GM19193 (cell line): Measurements from ENCODE around the gene PSMB7.

Source experiments
- POLR2A ChIP-seq: IDR thresholded peaks from 4 replicates; pipeline ENCODE4 v1.6.1; 2011; ENCODE audit not compliant: insufficient read depth, insufficient read length; ENCODE audit errors: extremely low read depth

Gene PSMB7

DNA sequence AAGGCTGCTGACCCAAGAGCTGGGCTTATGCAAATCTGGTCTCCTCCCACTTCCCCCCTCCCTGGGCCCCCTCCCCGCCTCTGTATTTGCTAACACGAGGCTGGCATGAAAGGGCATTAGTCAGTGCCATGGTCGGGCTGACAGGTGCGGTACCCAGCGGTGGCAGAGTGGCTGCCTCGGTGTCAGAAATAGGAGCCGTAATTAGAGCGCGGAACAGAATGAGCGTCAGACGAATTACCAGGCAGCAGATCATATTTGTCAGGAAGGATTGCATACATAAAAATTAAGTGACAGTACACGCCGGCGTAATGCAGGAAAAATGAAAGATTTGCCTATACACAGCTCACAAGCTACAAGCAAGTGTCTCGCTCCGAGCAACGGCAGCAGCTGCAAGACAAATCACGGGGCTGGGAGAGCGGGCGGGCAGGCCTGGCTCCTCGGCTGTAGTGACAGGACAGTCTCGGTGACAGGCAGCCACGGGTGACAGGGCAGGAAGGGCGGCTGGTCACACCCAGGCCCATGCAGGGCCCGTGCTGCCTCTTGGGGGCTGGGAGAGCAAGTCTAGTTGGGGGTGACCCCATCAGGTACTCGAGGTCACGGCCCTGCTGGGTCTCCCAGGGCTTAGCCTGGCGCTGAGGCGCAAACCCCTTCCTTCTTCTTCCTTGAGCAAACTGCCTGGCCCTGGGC lies 85.1 kb downstream of the PSMB7 start:
- peak; percentile 8 for TF ChIP-seq POLR2A

DNA sequence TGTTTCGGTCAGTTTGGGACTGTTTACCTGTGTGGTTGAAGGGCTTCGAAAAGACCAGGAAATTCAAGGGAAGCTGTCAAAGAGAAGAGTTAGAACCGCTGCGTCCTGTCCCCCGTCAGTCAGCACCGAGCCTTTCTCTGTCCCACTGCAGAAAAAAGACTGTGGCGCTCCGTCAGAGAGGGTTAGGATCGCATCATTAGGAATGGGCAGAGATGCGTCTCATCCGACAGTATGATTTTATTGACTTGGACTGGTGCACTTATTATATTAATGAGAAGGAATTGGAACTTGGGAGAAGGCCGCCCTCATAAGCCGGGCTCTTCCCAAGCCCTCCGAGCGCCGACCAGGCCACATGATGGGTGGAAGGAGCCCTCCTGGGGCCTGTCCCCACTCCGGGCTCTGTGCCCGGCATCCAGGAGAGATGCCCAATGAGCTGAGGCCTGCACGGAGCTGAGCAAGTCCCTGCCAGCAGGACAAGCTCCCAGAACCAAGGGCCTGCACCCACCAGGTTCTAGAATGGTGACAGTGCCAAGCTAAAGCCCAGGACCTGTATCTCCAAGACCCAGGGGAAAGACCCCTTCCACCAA lies 85.9 kb downstream of the PSMB7 start:
- TF ChIP-seq POLR2A, result no peak

DNA sequence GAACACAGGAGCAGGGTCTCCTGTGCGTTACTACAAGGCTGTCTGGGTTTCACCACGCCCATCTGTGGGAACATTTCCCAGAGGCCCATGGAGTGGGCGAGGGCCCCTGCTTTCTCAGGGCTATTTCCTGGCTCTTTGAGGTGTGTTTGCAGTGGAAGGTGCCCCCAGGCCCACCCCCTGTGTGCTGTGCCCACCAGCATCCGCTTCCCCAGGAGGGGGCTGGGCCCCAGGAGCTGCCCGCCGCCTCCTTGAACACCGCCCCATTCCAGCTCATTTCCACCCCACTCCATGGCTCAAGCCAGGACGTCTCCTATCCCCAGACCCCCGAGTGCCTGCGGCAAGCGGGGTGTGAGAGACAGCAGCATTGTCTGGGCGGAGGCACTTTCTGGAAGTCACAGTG lies 87.0 kb downstream of the PSMB7 start:
- TF ChIP-seq POLR2A, result peak; percentile 20

DNA sequence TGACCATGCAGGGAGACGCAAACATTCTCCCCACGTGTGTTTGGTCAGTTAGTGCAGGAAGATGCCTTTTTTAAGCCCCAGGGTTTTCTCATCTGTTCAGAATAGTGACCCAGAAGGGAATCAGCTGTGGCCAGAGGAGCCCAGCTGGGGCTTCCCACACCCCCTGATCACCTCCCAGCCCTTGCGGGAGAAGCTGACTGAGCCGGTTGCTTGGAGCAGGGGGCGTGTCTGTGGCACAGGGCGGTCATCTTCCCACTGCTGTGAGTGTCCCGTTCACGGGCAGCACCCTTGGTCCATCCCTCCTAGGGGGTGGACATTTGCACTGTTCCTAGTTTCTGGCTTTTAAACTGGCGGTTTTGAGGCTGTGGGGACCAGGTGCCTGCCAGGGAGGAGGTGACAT lies 87.8 kb downstream of the PSMB7 start:
- TF ChIP-seq POLR2A, result no peak

DNA sequence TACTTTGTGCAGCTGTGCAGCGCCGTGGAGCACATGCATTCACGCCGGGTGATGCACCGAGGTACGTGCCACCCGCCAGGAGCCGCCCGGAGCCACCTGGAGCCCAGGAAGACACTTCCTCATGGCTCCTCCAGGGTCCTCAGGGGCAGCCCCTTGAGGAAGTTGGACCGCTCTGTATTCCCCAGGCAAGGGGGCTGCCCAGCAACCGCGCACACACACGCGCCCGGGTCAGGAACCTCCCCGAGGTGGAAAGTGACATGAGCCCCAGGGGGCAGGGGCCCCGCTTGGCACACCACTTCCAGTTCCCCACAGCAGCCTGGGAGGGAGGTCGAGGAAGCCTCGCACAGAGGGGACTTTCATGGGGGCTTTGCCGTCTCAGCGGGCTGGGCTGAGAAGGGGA lies 88.9 kb downstream of the PSMB7 start:
- TF ChIP-seq POLR2A, result no peak

DNA sequence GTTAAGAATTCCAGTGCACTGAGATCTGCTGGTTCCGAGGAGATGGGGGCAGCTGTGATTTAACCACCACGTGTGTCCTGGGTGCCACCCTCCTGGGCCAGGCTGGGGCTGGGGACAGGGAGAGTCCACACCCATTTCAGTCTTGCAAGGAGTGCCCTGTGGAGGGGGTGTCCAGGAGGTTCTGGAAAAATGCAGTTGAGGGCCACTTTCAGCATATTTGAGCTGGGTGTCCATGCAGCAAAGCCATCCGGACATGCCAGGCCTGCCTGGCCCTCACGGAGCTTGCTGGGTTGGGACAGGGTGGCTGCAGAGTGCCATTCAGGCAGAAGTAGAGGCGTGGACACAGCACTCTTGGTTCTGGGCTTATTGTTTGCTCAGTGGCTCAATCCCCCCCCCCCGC lies 89.4 kb downstream of the PSMB7 start:
- no peak for TF ChIP-seq POLR2A

DNA sequence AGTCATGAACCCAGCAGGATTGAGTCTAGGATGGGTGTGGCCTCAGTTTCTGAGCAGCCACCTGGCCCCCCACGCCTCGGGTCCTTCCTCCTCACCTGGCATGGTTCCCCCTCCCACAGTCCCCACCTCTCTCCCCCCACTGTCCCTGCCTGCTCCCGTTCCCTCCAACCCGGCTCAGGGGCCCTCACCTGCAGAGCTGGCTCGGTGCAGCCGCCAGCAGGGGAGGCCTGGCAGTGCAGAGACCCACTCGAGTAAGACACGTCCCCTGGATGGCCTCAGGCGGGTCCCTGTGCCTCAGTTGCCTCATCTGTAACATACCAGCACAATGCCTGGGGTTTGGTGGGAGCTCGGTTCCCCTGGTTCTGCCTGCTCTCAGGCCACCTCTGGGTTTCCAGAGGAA lies 91.3 kb downstream of the PSMB7 start:
- no peak for TF ChIP-seq POLR2A

DNA sequence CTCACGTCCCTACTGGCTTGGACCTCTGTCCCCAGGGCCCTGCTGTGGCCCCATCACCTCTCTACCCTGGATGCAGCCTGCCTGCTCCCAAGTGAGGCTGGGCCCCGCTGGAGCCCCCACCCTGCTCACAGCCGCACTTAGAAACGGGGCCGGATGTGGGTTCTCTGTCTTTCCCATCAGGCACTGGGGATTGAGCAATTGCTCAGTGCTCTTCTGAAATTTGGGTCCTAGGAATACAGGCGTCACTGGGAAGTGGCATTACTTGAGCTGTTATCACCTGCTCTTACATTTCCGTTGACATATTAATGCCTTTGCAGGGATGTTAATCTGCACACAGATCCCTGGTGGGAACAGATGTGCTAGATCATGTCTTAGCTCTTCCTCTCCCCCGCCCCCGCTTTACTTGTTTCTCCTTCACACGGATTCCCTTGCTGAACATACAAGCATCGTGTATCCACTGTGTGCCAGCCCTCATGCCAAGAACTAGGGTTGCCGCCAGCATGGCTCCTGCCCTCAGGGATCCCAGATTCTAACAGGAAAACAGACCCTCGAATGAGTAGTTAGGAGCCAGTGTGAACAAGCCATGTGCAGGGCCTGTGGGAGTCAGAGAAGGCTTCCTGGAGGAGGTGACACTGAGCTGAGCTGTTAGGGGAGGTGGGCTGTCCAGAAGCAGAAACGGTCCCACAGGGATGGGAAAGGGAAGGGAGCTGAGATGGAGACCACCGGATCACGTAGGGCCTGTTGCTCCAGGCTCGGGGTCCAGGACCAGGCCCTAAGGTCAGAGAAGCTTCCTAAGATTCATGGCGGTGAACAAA lies 92.4 kb downstream of the PSMB7 start:
- TF ChIP-seq POLR2A, result no peak

DNA sequence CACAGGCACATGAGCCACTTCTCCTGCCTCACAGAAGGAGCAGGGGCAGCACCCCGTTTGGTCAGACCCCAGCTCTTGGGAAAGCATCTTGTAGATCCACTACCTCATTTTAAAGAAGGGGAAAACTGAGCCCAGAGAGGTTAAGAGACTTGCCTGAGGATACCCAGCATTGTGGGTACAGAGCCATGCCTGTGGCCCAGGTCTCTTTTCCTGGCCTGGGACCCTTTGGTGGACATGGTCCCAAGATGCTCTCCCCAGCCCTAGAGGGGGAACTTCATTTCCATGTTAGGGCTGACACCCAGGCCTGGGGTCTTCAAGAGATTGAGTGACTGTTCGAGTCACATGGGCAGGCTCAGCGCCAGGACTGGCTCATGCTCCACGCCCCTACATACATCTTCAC lies 93.3 kb downstream of the PSMB7 start:
- no peak for TF ChIP-seq POLR2A

DNA sequence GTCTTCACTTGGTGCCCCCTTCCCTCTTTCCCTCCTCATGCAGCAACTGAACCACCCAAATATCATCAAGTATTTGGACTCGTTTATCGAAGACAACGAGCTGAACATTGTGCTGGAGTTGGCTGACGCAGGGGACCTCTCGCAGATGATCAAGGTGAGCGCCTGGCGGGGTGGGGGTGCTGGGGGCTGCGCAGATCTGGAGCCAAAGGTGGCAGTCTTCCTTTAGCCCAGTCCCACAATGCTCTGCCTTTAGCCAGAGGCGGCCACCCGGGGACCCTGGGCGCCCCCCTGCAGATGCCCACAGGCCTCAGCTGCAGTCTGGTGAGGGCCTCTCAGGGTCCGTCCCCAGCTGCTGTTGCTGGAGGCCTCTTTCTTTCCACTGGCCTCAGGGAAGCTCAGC lies 93.8 kb downstream of the PSMB7 start:
- no peak for TF ChIP-seq POLR2A

DNA sequence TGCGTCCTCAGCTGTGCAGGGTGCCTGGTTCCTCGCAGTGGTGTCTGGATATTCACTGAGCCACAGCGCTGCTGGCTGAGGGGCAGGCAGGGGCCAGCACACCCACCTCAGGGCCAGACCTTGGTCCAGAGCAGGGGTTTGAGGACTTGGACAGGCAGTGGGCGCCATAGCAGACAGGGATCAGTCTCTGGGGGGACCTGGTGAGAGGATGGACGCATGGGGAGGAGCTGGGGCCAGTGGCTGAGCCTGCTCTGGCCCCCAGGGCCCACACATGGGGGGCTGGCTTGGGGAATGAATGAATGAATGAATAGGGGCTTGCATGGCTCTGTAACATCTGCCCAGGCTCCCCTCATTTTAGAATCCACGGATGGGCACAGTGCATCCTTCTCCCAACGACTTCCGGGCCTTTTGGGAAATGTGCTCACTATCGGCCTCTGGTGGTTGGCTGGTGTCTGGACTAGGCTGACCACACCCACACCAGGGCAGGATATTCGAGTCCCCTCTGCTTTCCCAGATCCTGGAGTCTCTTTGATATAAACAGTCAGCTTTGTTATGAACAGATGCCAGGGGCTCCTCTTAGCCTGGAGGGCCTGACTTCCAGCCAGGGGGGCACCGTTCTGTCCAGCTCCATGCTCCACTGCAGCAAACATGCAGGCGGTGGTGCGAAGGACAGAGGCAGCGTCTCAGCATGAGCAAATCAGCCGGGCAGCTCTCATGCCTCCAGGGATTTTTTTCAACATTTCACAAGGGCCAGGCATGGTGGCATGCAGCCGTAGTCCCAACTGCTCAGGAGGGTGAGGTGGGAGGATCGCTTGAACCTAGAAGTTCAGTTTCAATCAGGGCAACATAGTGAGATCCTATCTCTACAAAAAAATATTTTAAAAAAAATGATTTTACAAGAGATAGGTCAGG lies 94.9 kb downstream of the PSMB7 start:
- TF ChIP-seq POLR2A, result no peak

DNA sequence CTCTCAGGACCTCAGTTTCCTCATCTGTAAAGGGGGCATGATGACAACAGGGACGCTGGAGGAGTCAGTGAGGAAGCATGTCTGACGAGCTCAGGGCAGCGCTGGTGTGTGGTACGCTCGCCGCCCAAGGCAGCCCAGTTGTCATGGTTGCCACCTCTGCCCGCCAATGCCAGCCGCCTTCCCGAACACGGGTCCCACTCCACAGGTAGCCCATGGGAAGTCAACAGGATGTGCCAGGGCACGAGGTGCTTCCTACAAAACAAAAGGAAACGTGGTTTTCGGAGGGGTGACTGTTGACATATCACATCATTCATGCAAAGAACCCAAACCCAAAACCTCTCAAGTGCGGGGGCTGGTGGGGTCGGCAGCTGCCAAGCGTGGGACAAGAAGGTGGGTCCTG lies 99.4 kb downstream of the PSMB7 start:
- TF ChIP-seq POLR2A, result no peak

DNA sequence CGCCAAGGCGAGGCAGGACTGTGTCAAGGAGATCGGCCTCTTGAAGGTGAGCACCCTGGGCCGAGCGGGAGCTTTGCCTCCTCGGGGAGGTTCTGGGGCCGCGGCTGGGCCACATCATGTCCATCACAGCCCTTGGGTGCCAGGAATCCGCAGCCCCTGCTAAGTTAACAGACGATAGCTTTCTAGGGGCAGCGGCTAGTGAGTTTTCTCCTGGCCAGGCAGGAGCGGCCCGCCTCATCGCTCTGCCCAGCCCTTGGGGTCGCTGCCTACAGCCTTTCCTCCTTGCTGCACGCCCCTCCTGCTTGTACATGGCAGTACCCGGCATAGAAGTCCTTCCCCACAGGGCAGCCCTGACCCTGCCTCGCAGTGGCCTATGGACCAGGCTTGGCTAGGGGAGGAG lies 101.3 kb downstream of the PSMB7 start:
- TF ChIP-seq POLR2A, result no peak

DNA sequence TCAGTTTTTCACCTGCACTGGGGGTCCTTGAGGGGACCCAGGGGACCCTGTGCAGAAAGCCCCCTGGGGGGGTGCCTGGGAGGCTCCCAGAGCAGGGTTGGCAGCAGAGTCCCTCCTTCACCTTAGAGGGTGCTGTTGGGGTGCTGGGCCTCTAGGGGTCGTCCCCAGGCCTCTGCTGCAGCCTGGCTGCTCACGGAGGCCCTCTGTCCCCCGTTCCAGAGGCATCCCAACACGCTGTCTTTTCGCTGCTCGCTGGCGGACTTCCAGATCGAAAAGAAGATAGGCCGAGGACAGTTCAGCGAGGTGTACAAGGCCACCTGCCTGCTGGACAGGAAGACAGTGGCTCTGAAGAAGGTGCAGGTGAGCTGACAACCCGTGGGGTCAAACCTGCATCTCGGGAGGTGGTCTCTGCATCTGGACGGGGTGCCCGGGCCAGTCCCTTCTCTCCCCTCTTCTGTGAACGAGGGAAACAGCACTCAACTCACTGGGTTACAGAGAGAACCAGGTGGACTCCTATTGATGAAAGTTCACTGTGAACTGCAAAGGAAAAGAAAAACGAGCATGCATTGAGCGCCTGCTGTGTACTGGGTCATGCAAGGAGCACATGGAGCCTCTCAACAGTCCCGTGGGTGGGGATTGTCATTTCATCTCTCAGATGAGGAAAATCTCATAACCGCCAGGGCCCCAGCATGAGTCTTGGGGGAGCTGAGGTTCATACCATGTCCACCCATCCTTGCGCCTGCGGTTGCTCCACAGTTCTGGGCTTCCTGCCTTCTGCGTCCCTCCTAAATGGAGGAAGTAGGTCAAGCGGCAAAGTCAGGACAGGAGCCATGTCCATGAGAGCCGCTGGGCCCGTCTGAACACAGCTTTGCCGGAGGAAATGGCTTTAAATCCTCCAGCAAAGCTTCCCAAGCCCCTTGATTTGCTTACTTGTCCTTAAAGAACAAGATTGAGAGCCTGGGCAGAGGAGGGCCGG lies 102.7 kb downstream of the PSMB7 start:
- TF ChIP-seq POLR2A, result no peak
